ENCODE data around the gene SLC2A4. TPM values are rescaled to one million over a fixed set of nuclear protein-coding genes. Genes with fewer than 3 reads are reported as not detected.

Gene SLC2A4
- total RNA-seq: 100 to 1,000 TPM; 144 to 197 (median 157) TPM

GRCh38 chr17:7281074-7281952, at the start of gene SLC2A4:
SLC2A4 (plus strand) TSS chr17:7281718; CDS start chr17:7281935, 217 bp downstream.
- Histone ChIP-seq H3K4me1 (peaks cover 47 to 63% (median 58%) of the 10 kb centered on the region in 4 donors), H3K9me3 (no peaks in the 10 kb centered on the region), H3K4me3 (peak within 1 kb of the TSS; percentile 64 to 77 (median 69)), H3K36me3 (peaks cover 19 to 29% (median 27%) of the 10 kb centered on the region in 4 donors), H3K27me3 (peaks cover 0 to 7% (median 0%) of the 10 kb centered on the region in 4 donors), H3K27ac (replicated peaks in 1 of 4) (peak within 1 kb of the TSS; percentile 95 to 98 (median 96))
- under 1% methylated on average over 39 of the region's 71 CpGs for WGBS
- peak; percentile 99 for DNase-seq (ENCODE audit: extremely low spot score)
- intact Hi-C loops (cut with DNase I): no loop called here
- TF ChIP-seq POLR2A (IDR thresholded peaks at IDR 0.05; ENCODE audit: low read depth) (peak; percentile 86), POLR2AphosphoS5 (IDR thresholded peaks at IDR 0.05) (peak; percentile 84 to 96), EP300 (IDR thresholded peaks at IDR 0.05) (no peak), CTCF (IDR thresholded peaks at IDR 0.05) (no peak)

GRCh38 chr17:7232114-7232513, 49.4 kb upstream of the SLC2A4 start:
- intact Hi-C loops (cut with DNase I): no loop called here
- Histone ChIP-seq H3K27ac (replicated peaks in 1 of 4) (no peak overlapping the region), H3K27me3 (no peaks in the 10 kb centered on the region), H3K4me3 (no peak overlapping the region), H3K9me3 (no peaks in the 10 kb centered on the region), H3K4me1 (peaks cover 19 to 70% (median 61%) of the 10 kb centered on the region in 4 donors), H3K36me3 (peaks cover 19 to 57% (median 55%) of the 10 kb centered on the region in 4 donors)
- WGBS: 63% methylated on average over 5 of the region's 5 CpGs
- TF ChIP-seq POLR2AphosphoS5 (IDR thresholded peaks at IDR 0.05) (no peak), CTCF (IDR thresholded peaks at IDR 0.05) (no peak), POLR2A (IDR thresholded peaks at IDR 0.05; ENCODE audit: low read depth) (no peak), EP300 (IDR thresholded peaks at IDR 0.05) (no peak)
- DNase-seq (ENCODE audit: extremely low spot score): no peak

GRCh38 chr17:7233701-7234082, 47.8 kb upstream of the SLC2A4 start:
- H3K4me3 ChIP-seq: peak overlapping the region; percentile 74 to 97 (median 96)
- H3K9me3 ChIP-seq: no peaks in the 10 kb centered on the region
- intact Hi-C loops (cut with DNase I): no loop called here
- TF ChIP-seq EP300 (IDR thresholded peaks at IDR 0.05) (no peak), CTCF (IDR thresholded peaks at IDR 0.05) (no peak), POLR2A (IDR thresholded peaks at IDR 0.05; ENCODE audit: low read depth) (no peak), POLR2AphosphoS5 (IDR thresholded peaks at IDR 0.05) (no peak)
- H3K27ac ChIP-seq (replicated peaks in 1 of 4): peak overlapping the region; percentile 86 to 97 (median 94)
- H3K27me3 ChIP-seq: no peaks in the 10 kb centered on the region
- H3K36me3 ChIP-seq: peaks cover 19 to 43% (median 39%) of the 10 kb centered on the region in 4 donors
- no peak for DNase-seq (ENCODE audit: extremely low spot score)
- peaks cover 24 to 77% (median 64%) of the 10 kb centered on the region in 4 donors for H3K4me1 ChIP-seq
- WGBS: 0% methylated on average over 7 of the region's 9 CpGs

GRCh38 chr17:7234083-7234951, 47.2 kb upstream of the SLC2A4 start, which contains the start of gene DVL2:
DVL2 (minus strand) TSS chr17:7234517; CDS start chr17:7234262, 255 bp downstream.
- intact Hi-C loops (cut with DNase I): no loop called here
- WGBS: 0% methylated on average over 21 of the region's 72 CpGs
- Histone ChIP-seq H3K9me3 (no peaks in the 10 kb centered on the region), H3K4me1 (peaks cover 24 to 76% (median 64%) of the 10 kb centered on the region in 4 donors), H3K27me3 (no peaks in the 10 kb centered on the region), H3K27ac (replicated peaks in 1 of 4) (peak within 1 kb of the TSS; percentile 86 to 97 (median 94)), H3K36me3 (peaks cover 14 to 37% (median 33%) of the 10 kb centered on the region in 4 donors), H3K4me3 (peak within 1 kb of the TSS; percentile 74 to 97 (median 96))
- peak; percentile 91 to 97 for TF ChIP-seq POLR2AphosphoS5 (IDR thresholded peaks at IDR 0.05)
- no peak for TF ChIP-seq EP300 (IDR thresholded peaks at IDR 0.05)
- peak; percentile 45 for TF ChIP-seq POLR2A (IDR thresholded peaks at IDR 0.05; ENCODE audit: low read depth)
- DNase-seq (ENCODE audit: extremely low spot score): peak; percentile 99

All from esophagus muscularis mucosa (tissue), 4 donors.